ENCODE results near the gene LMF2.

DNA sequence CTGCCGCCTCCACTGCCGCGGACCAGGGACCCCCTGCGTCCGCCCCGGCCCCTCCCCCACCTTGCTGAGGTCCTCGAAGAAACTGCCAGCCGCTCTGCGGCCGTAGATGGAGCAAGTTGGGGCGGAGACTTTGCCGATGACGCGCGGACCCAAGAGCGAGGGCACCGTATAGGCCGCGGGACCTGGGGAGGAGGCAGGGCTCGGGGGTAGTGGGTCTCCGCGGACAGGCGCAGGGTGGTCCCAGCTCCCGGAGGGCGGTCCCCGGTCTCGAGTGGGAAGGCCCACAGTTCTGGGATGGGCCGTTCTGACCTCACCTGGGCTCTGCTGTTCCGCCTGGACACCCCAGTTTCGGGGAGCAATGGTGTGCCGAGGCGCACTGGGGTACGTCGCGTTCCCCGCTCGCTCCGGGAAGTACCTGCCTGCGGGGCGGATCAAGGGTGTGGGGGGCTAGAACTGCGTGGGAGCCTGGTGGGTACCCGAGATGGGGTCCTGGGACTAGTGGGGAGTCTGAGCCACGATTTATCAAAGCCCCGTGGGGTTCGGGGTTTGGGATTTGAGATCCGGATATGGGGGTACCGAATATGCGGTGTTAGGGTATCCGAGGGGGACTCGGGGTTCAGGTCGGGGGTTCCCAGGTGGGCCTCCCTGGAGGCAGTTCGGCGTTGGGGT is 23.5 kb upstream of the LMF2 start:
- TF ChIP-seq EZH2 (IDR thresholded peaks at IDR 0.05) (no peak), JUND (IDR thresholded peaks at IDR 0.05) (no peak), RAD21 (IDR thresholded peaks at IDR 0.05; ENCODE audit: low read depth) (no peak), POLR2AphosphoS5 (IDR thresholded peaks at IDR 0.05; ENCODE audit: low read depth, low read length) (peak; percentile 78), POLR2A (IDR thresholded peaks at IDR 0.05; ENCODE audit: borderline replicate concordance, extremely low read depth, insufficient read depth, insufficient read length) (peak; percentile 28), EGR1 (IDR thresholded peaks at IDR 0.05; ENCODE audit: low read depth) (no peak), YY1 (IDR thresholded peaks at IDR 0.05; ENCODE audit: extremely low read depth, insufficient replicate concordance, low read depth, low read length) (no peak), CEBPB (IDR thresholded peaks at IDR 0.05; ENCODE audit: low read depth) (no peak), EZH2phosphoT487 (IDR thresholded peaks at IDR 0.05; ENCODE audit: borderline replicate concordance) (no peak)
- TF ChIP-seq, protein P1, sequence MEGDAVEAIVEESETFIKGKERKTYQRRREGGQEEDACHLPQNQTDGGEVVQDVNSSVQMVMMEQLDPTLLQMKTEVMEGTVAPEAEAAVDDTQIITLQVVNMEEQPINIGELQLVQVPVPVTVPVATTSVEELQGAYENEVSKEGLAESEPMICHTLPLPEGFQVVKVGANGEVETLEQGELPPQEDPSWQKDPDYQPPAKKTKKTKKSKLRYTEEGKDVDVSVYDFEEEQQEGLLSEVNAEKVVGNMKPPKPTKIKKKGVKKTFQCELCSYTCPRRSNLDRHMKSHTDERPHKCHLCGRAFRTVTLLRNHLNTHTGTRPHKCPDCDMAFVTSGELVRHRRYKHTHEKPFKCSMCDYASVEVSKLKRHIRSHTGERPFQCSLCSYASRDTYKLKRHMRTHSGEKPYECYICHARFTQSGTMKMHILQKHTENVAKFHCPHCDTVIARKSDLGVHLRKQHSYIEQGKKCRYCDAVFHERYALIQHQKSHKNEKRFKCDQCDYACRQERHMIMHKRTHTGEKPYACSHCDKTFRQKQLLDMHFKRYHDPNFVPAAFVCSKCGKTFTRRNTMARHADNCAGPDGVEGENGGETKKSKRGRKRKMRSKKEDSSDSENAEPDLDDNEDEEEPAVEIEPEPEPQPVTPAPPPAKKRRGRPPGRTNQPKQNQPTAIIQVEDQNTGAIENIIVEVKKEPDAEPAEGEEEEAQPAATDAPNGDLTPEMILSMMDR (IDR thresholded peaks at IDR 0.05 in 2 of 3, conservative IDR thresholded peaks at IDR 0.05 in 1 of 3; ENCODE audit: borderline replicate concordance in 1 of 3, insufficient read depth in 1 of 3, low read depth in 2 of 3, low read length in 2 of 3): no peak
- TF ChIP-seq, protein P2, sequence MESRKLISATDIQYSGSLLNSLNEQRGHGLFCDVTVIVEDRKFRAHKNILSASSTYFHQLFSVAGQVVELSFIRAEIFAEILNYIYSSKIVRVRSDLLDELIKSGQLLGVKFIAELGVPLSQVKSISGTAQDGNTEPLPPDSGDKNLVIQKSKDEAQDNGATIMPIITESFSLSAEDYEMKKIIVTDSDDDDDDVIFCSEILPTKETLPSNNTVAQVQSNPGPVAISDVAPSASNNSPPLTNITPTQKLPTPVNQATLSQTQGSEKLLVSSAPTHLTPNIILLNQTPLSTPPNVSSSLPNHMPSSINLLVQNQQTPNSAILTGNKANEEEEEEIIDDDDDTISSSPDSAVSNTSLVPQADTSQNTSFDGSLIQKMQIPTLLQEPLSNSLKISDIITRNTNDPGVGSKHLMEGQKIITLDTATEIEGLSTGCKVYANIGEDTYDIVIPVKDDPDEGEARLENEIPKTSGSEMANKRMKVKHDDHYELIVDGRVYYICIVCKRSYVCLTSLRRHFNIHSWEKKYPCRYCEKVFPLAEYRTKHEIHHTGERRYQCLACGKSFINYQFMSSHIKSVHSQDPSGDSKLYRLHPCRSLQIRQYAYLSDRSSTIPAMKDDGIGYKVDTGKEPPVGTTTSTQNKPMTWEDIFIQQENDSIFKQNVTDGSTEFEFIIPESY (IDR thresholded peaks at IDR 0.05; ENCODE audit: extremely low read depth, insufficient replicate concordance, low read length): no peak
- TF ChIP-seq, protein P3, sequence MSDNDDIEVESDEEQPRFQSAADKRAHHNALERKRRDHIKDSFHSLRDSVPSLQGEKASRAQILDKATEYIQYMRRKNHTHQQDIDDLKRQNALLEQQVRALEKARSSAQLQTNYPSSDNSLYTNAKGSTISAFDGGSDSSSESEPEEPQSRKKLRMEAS (IDR thresholded peaks at IDR 0.05): no peak
